ENCODE data around the gene TEX52.
A peak's percentile ranks its signal among the peaks of the same experiment; 100 is the strongest.
"Not testable (repeated sequence)": the region's sequence is repeated elsewhere in the genome, so short reads cannot be mapped to it uniquely, and the experiment has no call there.

The TEX52 gene

DNA sequence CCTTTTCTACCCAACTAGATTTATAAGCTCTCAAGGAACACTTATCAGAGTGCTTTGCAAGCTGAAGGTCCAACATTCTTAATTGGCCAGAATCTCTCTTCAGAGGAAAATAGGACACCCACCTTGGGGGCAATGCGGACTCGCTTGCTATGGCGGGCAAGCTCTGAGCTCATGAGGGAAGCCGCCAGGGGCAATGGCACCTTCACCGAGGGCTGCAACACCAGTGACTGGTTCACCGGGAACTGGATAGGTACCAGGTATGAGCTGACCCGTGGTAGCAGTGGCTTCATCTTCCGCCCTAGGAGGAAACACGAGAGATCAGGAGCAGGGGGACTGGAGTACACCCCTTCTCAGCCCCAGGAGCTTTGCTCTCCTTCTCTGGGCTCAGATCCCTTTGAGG is 7.4 kb upstream of the TEX52 start:
- no peak for DNase-seq (ENCODE audit: low read depth in 2 of 2)

DNA sequence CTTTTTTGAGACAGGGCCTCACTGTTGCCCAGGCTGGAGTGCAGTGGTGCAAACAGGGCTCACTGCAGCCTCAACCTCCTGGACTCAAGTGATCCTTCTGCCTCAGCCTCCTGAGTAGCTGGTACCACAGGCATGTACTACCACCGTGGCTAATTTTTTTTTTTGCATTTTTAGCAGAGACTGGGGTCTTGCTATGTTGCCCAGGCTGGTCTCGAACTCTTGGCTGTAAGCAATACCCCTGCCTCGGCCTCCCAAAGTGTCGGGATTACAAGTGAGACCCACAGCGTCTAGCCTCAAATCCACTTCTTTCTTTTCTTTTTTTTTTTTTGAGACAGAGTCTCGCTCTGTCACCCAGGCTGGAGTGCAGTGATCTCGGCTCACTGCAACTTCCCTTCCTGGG is 6.6 kb upstream of the TEX52 start:
- not testable (repeated sequence) for DNase-seq (ENCODE audit: low read depth in 2 of 2)

GRCh38 chr12:2862876-2863275 is 6.0 kb upstream of the TEX52 start:
- no peak for DNase-seq (ENCODE audit: low read depth in 2 of 2)

GRCh38 chr12:2860170-2860569 is 3.3 kb upstream of the TEX52 start:
- no peak for DNase-seq (ENCODE audit: low read depth in 2 of 2)

DNA sequence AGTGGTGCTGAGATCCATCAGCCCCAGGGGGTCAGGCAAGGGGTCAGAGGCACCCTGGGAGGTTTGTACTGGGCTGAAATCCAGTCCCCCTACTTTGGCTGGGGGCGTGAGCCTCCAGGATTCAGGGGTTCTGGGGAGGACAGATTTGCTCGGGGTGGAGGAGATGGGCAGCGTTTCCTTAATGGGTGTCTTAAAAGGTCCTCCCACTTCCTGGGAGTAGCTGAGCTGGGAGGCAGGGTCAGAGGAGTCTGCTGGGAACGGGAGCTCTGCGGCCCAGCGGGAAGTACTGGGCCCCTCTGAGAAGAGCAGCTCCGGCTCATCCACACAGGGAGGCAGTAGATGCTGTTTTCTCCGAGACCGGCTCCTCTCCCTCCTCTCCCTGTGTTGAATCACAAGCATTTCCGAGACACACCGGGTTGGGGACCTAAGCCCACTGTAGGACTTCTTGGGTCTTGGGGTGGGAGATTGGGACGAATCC is 2.1 kb upstream of the TEX52 start:
- no peak for DNase-seq (ENCODE audit: low read depth in 2 of 2)

DNA sequence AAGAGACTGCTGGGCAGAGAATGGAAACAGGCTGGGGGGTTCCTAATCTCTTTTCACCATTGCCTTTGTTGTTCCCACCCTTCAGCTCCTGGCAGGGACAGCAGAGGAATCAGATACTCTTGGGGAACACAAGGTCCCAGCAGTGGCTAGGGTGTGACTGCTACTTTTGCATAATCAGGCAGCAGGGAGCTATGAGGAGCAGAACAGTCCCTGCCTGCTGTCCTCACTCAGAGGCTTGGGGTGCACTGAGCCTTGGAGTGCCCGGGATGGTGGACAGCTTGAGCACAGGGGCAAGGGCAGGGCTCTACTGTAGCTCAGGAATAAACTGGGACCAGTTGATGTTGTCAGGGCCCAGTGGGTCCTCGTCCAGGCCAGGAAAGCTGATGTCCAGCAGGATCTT is 1.5 kb upstream of the TEX52 start:
- no peak for DNase-seq (ENCODE audit: low read depth in 2 of 2)

GRCh38 chr12:2857576-2857975 is 737 bp upstream of the TEX52 start:
- no peak for DNase-seq (ENCODE audit: low read depth in 2 of 2)

- no peak for DNase-seq (ENCODE audit: low read depth in 2 of 2)
Measured at GRCh38 chr12:2856051-2856450, 788 bp downstream of the TEX52 start.

- DNase-seq (ENCODE audit: low read depth in 2 of 2): no peak
Measured at GRCh38 chr12:2855546-2855945, 1.3 kb downstream of the TEX52 start.

- DNase-seq (ENCODE audit: low read depth in 2 of 2): no peak
Measured at GRCh38 chr12:2854669-2855453, 2.0 kb downstream of the TEX52 start.

DNA sequence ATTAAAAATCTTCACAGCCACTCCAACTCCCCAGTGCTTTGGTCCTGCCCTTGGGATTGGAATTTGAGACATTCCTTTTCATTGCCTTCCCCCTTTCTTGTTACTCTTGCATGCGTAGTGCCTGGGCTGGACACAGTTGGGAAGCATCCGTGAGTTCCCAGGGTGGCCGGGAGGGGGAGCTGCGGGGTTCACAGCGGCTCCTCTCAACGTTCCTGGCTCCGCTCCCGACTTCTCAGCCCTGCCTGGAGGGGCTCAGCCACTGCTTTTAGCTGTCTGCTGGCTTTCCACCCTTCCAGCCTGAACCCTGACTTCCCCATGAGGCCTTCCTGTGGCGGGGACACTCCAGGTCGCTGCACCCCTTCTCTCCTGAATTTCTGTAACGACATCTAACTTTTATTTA is 3.2 kb downstream of the TEX52 start:
- peak in 1 of 2 donors; percentile 27 for DNase-seq (ENCODE audit: low read depth in 2 of 2)

DNA sequence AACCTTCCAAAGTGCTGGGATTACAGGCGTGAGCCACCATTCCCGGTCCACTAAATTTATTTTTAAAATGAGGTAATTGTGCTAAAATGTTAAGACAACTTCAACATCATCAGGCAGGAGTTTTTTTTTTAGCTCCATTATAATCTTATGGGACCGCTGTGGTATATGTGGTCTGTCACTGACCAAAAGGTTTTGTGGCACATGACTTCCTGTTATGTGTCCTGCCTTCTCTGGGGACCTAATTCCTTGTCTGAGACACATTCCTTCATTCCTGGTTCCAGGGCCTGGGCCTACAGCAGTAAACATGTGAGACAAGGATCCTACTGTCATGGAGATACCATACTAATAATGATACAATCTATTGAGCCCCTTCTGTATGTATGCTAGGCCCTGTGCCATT is 4.9 kb downstream of the TEX52 start:
- DNase-seq (ENCODE audit: low read depth in 2 of 2): no peak

GRCh38 chr12:2845280-2845679 is 11.6 kb downstream of the TEX52 start:
- DNase-seq (ENCODE audit: low read depth in 2 of 2): no peak

- no peak for DNase-seq (ENCODE audit: low read depth in 2 of 2)
Measured at GRCh38 chr12:2844786-2845185, 12.1 kb downstream of the TEX52 start.

DNA sequence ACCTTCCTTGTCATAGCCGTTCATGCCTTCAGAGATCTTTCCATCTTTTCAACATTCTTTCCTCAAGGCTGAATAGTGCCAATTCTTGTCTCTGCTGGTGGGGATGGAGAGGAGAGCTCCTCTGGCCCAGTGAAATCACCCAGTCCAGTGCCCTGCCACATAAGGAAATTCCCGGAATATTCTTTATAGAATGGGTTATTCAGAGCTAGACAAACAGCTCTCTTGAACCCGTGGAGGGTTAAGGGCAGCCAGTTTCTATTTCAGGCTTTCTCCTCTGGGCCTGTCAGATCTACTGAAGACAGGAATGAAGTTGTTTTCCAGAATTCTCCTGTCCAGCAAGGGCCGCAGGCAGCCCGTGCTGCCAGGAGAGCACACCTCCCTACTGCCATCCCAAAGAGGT is 13.9 kb downstream of the TEX52 start:
- no peak for DNase-seq (ENCODE audit: low read depth in 2 of 2)

DNA sequence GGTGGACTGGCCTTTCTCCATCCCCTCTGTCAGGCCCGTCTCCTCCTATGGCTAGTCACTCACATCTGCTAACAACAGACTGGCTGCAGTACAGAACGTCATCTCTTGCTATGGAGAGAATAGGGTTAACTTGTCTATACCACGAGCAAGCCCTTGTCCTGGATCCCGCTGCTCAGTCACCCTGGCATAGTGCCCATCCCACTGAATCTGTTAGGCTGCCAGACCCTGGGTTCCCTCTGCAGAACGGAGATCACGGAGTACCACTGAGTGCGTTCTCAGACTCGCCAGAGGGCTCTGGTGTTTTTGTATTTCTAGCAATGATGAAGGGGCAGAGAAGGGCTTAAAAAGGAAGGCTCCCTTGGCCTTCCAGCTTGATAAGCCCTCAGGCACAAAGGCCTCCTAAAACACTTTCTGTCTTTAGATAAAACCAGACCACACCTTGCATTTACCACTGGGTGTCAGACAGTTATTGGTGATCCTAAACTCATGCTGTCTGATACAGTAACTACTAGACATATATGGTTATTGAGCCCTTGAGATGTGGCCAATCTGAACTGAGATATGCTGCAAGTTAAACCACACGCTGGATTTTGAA is 15.7 kb downstream of the TEX52 start:
- DNase-seq (ENCODE audit: low read depth in 2 of 2): no peak

DNA sequence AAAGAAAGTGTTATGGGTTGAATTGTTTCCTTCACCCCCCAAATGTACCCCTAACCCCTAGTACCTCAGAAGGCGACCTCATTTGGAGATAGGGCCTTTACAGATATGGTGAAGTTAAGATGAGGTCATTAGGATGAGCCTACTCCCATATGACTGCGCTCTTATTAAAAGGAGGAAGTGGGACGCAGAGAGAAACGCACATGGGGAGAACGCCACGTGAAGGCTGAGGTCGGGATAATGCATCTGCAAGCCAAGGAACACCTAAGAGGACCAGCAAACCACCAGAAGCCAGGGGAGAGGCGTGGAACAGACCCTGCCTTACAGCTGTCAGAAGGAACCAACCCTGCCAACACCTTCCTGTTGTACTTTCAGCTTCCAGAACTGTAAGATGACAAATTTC is 20.3 kb downstream of the TEX52 start:
- DNase-seq (ENCODE audit: low read depth in 2 of 2): no peak

- no peak for DNase-seq (ENCODE audit: low read depth in 2 of 2)
Measured at GRCh38 chr12:2835691-2836403, 21.0 kb downstream of the TEX52 start.

- no peak for DNase-seq (ENCODE audit: low read depth in 2 of 2)
Measured at GRCh38 chr12:2834581-2835491, 22.0 kb downstream of the TEX52 start, which contains the start of gene NRIP2. NRIP2 (minus strand) TSS chr12:2835035; CDS start chr12:2834983, 52 bp downstream.

GRCh38 chr12:2833810-2834209 is 23.0 kb downstream of the TEX52 start:
- DNase-seq (ENCODE audit: low read depth in 2 of 2): no peak

- DNase-seq (ENCODE audit: low read depth in 2 of 2): no peak
Measured at GRCh38 chr12:2833327-2833726, 23.5 kb downstream of the TEX52 start.

Data from stimulated activated CD4-positive, alpha-beta T cell treated with anti-CD3 and anti-CD28 coated beads, Interleukin-1b, Interleukin-23, amount 100 ng/mL, for 1 hour (primary cell).